GM23338 (cell line): ENCODE data around the gene KCNC4.

Experiments
- CREB1 ChIP-seq: fragments of 250-450 bp; sonication (Bioruptor Pico); IDR thresholded peaks from 2 replicates; pipeline ENCODE4 v1.5.0; 2020; ENCODE audit warnings: low read depth, mild to moderate bottlenecking, moderate library complexity
- CTCF ChIP-seq, 2 experiments: fragments of 200-600 bp in 1 of 2; sonication (generic) in 1 of 2; conservative IDR thresholded peaks; 2 replicates each; pipeline versions ENCODE4 v1.5.1 to v1.6.1; 2016 to 2017; ENCODE audit warnings: antibody characterized with exemption in 2 of 2, low read depth in 2 of 2, mild to moderate bottlenecking in 2 of 2, moderate library complexity in 1 of 2
- EZH2 ChIP-seq: fragments of 200-600 bp; sonication (generic); IDR thresholded peaks from one replicate; pipeline ENCODE4 v1.8.0; 2017; ENCODE audit warnings: antibody characterized with exemption, mild to moderate bottlenecking, low read depth; ENCODE audit not compliant: unreplicated experiment
- EZH2phosphoT487 ChIP-seq: fragments of 200-600 bp; sonication (generic); IDR thresholded peaks from one replicate; pipeline ENCODE4 v1.8.1; 2018; ENCODE audit warnings: antibody characterized with exemption; ENCODE audit not compliant: unreplicated experiment
- JUNB ChIP-seq: IDR thresholded peaks from one replicate; pipeline ENCODE4 v1.6.1; 2016; ENCODE audit warnings: antibody characterized with exemption; ENCODE audit not compliant: unreplicated experiment
- POLR2AphosphoS5 ChIP-seq: IDR thresholded peaks from 2 replicates; pipeline ENCODE4 v1.6.1; 2016; ENCODE audit warnings: antibody characterized with exemption, low read depth
- REST ChIP-seq: IDR thresholded peaks from one replicate; pipeline ENCODE4 v1.6.1; 2018; ENCODE audit warnings: antibody characterized with exemption; ENCODE audit not compliant: unreplicated experiment
- ZNF331 ChIP-seq: fragments of 250-450 bp; sonication (Bioruptor Pico); IDR thresholded peaks from 2 replicates; pipeline ENCODE4 v1.5.0; 2020; ENCODE audit warnings: low read depth, mild to moderate bottlenecking, moderate library complexity

GRCh38 chr1:110220324-110220723, 10.2 kb downstream of the KCNC4 start:
- TF ChIP-seq POLR2AphosphoS5 = no peak
- TF ChIP-seq EZH2 = no peak
- TF ChIP-seq CTCF (conservative IDR thresholded peaks at IDR 0.05; ENCODE audit: low read depth in 2 of 2) = no peak
- no peak for TF ChIP-seq REST
- TF ChIP-seq EZH2phosphoT487 = no peak
- TF ChIP-seq JUNB = no peak
- TF ChIP-seq ZNF331 (CRISPR knock-in tag) = no peak
- no peak for TF ChIP-seq CREB1
